ENCODE data around the gene FAM9B.

Gene FAM9B

DNA sequence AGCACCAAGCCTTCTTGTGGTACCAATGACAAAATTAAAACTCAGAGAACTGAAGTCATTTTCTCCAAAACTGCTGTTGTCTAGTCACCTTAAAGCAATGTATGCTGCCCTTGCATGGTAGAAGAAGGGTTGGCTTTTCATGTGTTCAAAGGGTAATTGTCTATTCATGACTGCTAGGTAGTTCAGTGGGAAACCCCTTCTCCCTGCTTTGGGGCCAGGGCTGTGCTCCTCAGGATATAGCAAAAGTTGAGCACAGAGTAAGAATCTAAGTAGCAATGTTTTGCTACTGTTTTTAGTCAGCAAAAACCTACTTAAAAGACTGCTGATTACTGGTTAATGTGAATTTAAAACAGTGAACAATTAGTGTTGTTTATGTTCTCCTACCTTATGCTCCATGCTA is 30.8 kb upstream of the FAM9B start:
- DNase-seq (ENCODE audit: low read depth) = no peak
- TF ChIP-seq, protein P1, sequence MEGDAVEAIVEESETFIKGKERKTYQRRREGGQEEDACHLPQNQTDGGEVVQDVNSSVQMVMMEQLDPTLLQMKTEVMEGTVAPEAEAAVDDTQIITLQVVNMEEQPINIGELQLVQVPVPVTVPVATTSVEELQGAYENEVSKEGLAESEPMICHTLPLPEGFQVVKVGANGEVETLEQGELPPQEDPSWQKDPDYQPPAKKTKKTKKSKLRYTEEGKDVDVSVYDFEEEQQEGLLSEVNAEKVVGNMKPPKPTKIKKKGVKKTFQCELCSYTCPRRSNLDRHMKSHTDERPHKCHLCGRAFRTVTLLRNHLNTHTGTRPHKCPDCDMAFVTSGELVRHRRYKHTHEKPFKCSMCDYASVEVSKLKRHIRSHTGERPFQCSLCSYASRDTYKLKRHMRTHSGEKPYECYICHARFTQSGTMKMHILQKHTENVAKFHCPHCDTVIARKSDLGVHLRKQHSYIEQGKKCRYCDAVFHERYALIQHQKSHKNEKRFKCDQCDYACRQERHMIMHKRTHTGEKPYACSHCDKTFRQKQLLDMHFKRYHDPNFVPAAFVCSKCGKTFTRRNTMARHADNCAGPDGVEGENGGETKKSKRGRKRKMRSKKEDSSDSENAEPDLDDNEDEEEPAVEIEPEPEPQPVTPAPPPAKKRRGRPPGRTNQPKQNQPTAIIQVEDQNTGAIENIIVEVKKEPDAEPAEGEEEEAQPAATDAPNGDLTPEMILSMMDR (IDR thresholded peaks at IDR 0.05; ENCODE audit: control insufficient read depth, insufficient read depth, low read depth, low read length, missing control alignments) = no peak

DNA sequence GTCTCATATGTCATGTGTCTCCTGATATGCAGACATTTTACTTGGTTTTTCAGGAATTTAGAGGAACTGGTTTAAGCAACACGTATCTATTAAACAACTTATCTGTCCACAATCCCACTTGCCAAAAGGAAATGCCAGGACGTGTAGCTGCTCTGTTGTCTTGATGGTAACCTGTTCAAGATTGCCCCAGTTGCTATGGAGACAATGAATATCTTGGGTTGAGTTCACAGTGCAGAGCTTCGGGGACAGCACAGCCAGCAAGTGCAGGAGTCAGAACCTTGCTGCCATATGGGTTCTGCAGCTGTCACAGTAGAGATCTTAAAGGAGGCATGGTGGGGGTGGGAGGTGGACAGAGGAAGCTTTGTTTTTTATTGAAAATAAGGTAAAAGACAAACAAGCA is 28.7 kb upstream of the FAM9B start:
- DNase-seq (ENCODE audit: low read depth) = no peak
- TF ChIP-seq, protein P1 (IDR thresholded peaks at IDR 0.05; ENCODE audit: control insufficient read depth, insufficient read depth, low read depth, low read length, missing control alignments) = no peak
- H3K4me3 ChIP-seq (ENCODE audit: control insufficient read depth, low read depth, low read length) = no peak overlapping the region

More for the DNA sequence above, 30.8 kb upstream of the FAM9B start:
- H3K4me3 ChIP-seq (ENCODE audit: control insufficient read depth, low read depth, low read length) = no peak overlapping the region

DNA sequence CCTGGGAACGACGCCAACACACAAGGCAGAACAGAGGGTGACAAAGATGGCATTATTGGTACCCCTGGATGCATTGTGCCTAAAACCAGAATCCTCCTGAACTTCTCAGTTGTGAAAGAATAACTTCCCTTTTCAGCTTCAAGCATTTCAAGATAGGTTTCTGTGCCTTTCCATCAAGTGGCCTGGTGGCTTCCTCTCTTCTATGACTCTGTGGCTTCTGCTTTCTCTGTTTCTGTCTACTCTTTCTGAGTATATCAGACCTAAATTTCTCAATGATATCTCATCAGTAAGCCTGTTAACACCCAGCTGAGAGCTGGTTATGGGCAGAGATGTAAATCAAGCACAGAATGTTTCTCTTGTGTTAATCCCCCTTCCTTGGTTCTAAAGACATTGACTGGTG is 21.4 kb upstream of the FAM9B start:
- no peak for DNase-seq (ENCODE audit: low read depth)
- no peak overlapping the region for H3K4me3 ChIP-seq (ENCODE audit: control insufficient read depth, low read depth, low read length)
- TF ChIP-seq, protein P1 (IDR thresholded peaks at IDR 0.05; ENCODE audit: control insufficient read depth, insufficient read depth, low read depth, low read length, missing control alignments) = no peak

DNA sequence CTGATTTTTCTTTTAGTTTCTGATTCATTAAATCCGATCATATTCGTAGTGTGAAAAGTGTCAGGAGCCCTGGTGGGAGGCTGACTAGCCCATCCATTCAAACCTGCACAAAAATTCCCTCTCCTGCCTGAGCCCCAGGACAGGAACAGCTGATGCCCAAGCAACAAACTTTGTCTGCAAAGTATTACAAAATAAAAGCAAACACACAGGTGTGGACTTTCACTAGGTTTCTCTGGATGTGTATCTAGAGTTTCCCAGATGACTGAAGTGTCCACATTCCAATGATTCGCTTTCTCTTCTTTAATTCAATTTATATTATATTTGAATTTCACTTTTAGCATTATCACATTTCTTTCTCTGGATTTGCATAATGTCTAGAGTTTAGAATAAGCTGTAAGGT is 18.2 kb upstream of the FAM9B start:
- TF ChIP-seq, protein P1 (IDR thresholded peaks at IDR 0.05; ENCODE audit: control insufficient read depth, insufficient read depth, low read depth, low read length, missing control alignments) = no peak
- DNase-seq (ENCODE audit: low read depth) = no peak
- no peak overlapping the region for H3K4me3 ChIP-seq (ENCODE audit: control insufficient read depth, low read depth, low read length)

DNA sequence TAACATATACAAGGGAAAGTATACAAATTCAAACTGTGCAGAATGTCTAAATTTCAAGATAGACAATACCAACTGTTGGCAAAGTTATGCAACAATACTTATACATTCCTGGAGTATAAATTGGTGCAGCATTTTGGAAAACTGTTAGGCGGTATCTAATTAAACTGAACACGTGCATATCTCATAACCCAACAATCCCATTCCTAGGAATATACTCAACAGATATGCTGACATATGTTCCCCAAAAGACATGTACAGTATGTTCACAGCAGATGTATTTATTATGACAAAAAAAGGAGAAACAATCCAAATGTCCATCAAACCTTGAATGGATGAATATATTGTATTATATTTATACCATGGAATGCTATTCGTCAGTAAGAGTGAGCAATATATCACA is 16.4 kb upstream of the FAM9B start:
- TF ChIP-seq, protein P1 (IDR thresholded peaks at IDR 0.05; ENCODE audit: control insufficient read depth, insufficient read depth, low read depth, low read length, missing control alignments) = no peak
- H3K4me3 ChIP-seq (ENCODE audit: control insufficient read depth, low read depth, low read length) = no peak overlapping the region
- no peak for DNase-seq (ENCODE audit: low read depth)

DNA sequence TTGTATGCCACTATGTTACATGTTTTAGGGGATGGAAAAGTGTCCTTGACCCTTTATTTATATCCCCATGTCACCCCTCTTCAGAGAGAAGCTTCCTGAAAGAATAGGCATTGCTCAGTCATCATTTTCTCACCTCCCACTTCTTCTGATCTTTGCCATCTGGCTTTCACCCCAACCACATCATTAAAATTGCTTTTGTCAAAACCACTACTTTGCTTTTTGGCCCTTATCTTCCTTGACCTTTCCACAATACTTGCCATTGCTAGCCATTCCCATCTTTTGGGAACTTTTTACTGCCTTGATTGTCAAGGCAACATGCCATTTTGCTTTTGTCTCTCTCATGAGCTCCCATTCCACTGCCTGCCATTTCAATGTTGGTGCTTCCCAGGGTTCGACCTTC is 14.9 kb upstream of the FAM9B start:
- H3K4me3 ChIP-seq (ENCODE audit: control insufficient read depth, low read depth, low read length) = no peak overlapping the region
- no peak for DNase-seq (ENCODE audit: low read depth)
- TF ChIP-seq, protein P1 (IDR thresholded peaks at IDR 0.05; ENCODE audit: control insufficient read depth, insufficient read depth, low read depth, low read length, missing control alignments) = no peak

DNA sequence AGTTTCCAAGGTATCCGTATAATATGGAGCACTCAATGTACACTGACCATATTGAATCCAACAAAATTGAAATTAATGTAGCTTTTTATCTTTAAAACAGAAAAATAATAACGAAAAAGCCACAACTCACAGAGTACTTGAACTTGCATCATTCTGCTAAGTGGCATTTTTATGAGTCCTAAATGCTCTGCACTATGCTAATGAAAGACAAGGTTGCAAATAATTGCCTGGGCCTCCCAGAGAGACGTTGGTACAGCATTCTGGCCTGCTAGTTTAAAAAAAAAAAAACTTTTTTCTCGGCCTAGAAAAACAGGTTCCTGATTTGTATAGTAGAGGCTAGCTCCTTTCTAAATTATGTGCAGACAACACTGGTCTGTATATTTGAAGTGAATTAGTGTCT is 4.3 kb upstream of the FAM9B start:
- H3K4me3 ChIP-seq (ENCODE audit: control insufficient read depth, low read depth, low read length) = no peak overlapping the region
- TF ChIP-seq, protein P1 (IDR thresholded peaks at IDR 0.05; ENCODE audit: control insufficient read depth, insufficient read depth, low read depth, low read length, missing control alignments) = no peak
- no peak for DNase-seq (ENCODE audit: low read depth)

Measured in AG09309 (cell line).